ENCODE measurements around the gene SERPINA9.
"Not testable (repeated sequence)": the region's sequence is repeated elsewhere in the genome, so short reads cannot be mapped to it uniquely, and the experiment has no call there.

The SERPINA9 gene

GRCh38 chr14:94485944-94486841 lies 10.2 kb upstream of the SERPINA9 start:
- WGBS (ENCODE audit: extremely low coverage, insufficient coverage, low lambda C conversion rate) = no CpG with 5 or more reads among the region's 26 CpGs
- H3K4ac ChIP-seq (ENCODE audit: low read depth, low read length) = no peak overlapping the region
- no peaks in the 10 kb centered on the region for H3K79me2 ChIP-seq (ENCODE audit: control insufficient read depth, insufficient read depth, low read length)
- no peaks in the 10 kb centered on the region for H3K79me1 ChIP-seq (ENCODE audit: low read length)
- H3K9ac ChIP-seq (ENCODE audit: low read length) = peak overlapping the region; percentile 78
- no peak overlapping the region for H3K18ac ChIP-seq (ENCODE audit: low read length)
- H3K27ac ChIP-seq (ENCODE audit: low read depth, low read length) = no peak overlapping the region
- no peak overlapping the region for H2BK120ac ChIP-seq (ENCODE audit: low read depth, low read length)
- H4K5ac ChIP-seq (ENCODE audit: low read length) = no peak overlapping the region
- peak overlapping the region; percentile 97 for H3K4me2 ChIP-seq (ENCODE audit: low read length)
- H2BK5ac ChIP-seq (ENCODE audit: low read length) = no peak overlapping the region
- no peaks in the 10 kb centered on the region for H3K36me3 ChIP-seq (ENCODE audit: control insufficient read depth, insufficient read depth, low read length)
- H3K27me3 ChIP-seq (ENCODE audit: insufficient read depth, low read length, poor library complexity) = no peaks in the 10 kb centered on the region
- no peak overlapping the region for H2AK5ac ChIP-seq (ENCODE audit: low read length)
- H3K56ac ChIP-seq (ENCODE audit: low read length) = peak overlapping the region; percentile 90
- peak overlapping the region; percentile 46 for H3K4me3 ChIP-seq (ENCODE audit: low read length)
- peak; percentile 96 for DNase-seq
- peaks cover 2% of the 10 kb centered on the region for H3K4me1 ChIP-seq (ENCODE audit: control insufficient read depth, low read depth, low read length)
- H4K8ac ChIP-seq (ENCODE audit: low read depth, low read length) = no peak overlapping the region
- H2BK15ac ChIP-seq (replicated peaks; ENCODE audit: low read depth) = no peak overlapping the region
- H3K23ac ChIP-seq (ENCODE audit: low read length) = no peak overlapping the region

- Histone ChIP-seq H3K4ac (ENCODE audit: low read depth, low read length) (no peak overlapping the region), H2BK5ac (ENCODE audit: low read length) (no peak overlapping the region), H3K56ac (ENCODE audit: low read length) (no peak overlapping the region), H3K4me2 (ENCODE audit: low read length) (no peak overlapping the region), H2AK5ac (ENCODE audit: low read length) (no peak overlapping the region), H3K4me1 (ENCODE audit: control insufficient read depth, low read depth, low read length) (peaks cover 2% of the 10 kb centered on the region), H3K27ac (ENCODE audit: low read depth, low read length) (no peak overlapping the region), H3K18ac (ENCODE audit: low read length) (no peak overlapping the region), H2BK120ac (ENCODE audit: low read depth, low read length) (no peak overlapping the region), H4K5ac (ENCODE audit: low read length) (no peak overlapping the region), H4K8ac (ENCODE audit: low read depth, low read length) (no peak overlapping the region), H3K79me2 (ENCODE audit: control insufficient read depth, insufficient read depth, low read length) (no peaks in the 10 kb centered on the region), H2BK15ac (replicated peaks; ENCODE audit: low read depth) (no peak overlapping the region), H3K79me1 (ENCODE audit: low read length) (no peaks in the 10 kb centered on the region), H3K23ac (ENCODE audit: low read length) (no peak overlapping the region), H3K4me3 (ENCODE audit: low read length) (no peak overlapping the region), H3K36me3 (ENCODE audit: control insufficient read depth, insufficient read depth, low read length) (no peaks in the 10 kb centered on the region), H3K27me3 (ENCODE audit: insufficient read depth, low read length, poor library complexity) (no peaks in the 10 kb centered on the region), H3K9ac (ENCODE audit: low read length) (no peak overlapping the region)
- WGBS (ENCODE audit: extremely low coverage, insufficient coverage, low lambda C conversion rate) = no CpG with 5 or more reads among the region's 5 CpGs
- DNase-seq = no peak
These were observed 8.5 kb upstream of the SERPINA9 start for GRCh38 chr14:94484481-94484880.

- no peak overlapping the region for H2BK5ac ChIP-seq (ENCODE audit: low read length)
- H2BK120ac ChIP-seq (ENCODE audit: low read depth, low read length) = no peak overlapping the region
- no peak overlapping the region for H3K56ac ChIP-seq (ENCODE audit: low read length)
- no peak overlapping the region for H3K4ac ChIP-seq (ENCODE audit: low read depth, low read length)
- no peak overlapping the region for H3K27ac ChIP-seq (ENCODE audit: low read depth, low read length)
- peaks cover 2% of the 10 kb centered on the region for H3K4me1 ChIP-seq (ENCODE audit: control insufficient read depth, low read depth, low read length)
- H3K18ac ChIP-seq (ENCODE audit: low read length) = no peak overlapping the region
- DNase-seq = no peak
- no peaks in the 10 kb centered on the region for H3K27me3 ChIP-seq (ENCODE audit: insufficient read depth, low read length, poor library complexity)
- no peaks in the 10 kb centered on the region for H3K36me3 ChIP-seq (ENCODE audit: control insufficient read depth, insufficient read depth, low read length)
- no peak overlapping the region for H3K23ac ChIP-seq (ENCODE audit: low read length)
- H3K9ac ChIP-seq (ENCODE audit: low read length) = no peak overlapping the region
- WGBS (ENCODE audit: extremely low coverage, insufficient coverage, low lambda C conversion rate) = no CpG with 5 or more reads among the region's 7 CpGs
- no peak overlapping the region for H4K5ac ChIP-seq (ENCODE audit: low read length)
- H3K79me1 ChIP-seq (ENCODE audit: low read length) = no peaks in the 10 kb centered on the region
- no peak overlapping the region for H2AK5ac ChIP-seq (ENCODE audit: low read length)
- no peak overlapping the region for H3K4me3 ChIP-seq (ENCODE audit: low read length)
- no peaks in the 10 kb centered on the region for H3K79me2 ChIP-seq (ENCODE audit: control insufficient read depth, insufficient read depth, low read length)
- no peak overlapping the region for H4K8ac ChIP-seq (ENCODE audit: low read depth, low read length)
- no peak overlapping the region for H2BK15ac ChIP-seq (replicated peaks; ENCODE audit: low read depth)
- H3K4me2 ChIP-seq (ENCODE audit: low read length) = no peak overlapping the region
These were observed 7.8 kb upstream of the SERPINA9 start for GRCh38 chr14:94483729-94484275.

- H3K4ac ChIP-seq (ENCODE audit: low read depth, low read length) = no peak overlapping the region
These were observed 7.1 kb upstream of the SERPINA9 start for GRCh38 chr14:94483071-94483451.

GRCh38 chr14:94482132-94483070 lies 6.4 kb upstream of the SERPINA9 start:
- H3K23ac ChIP-seq (ENCODE audit: low read length); DNase-seq; H3K79me2 ChIP-seq (ENCODE audit: control insufficient read depth, insufficient read depth, low read length); H3K79me1 ChIP-seq (ENCODE audit: low read length); H2BK120ac ChIP-seq (ENCODE audit: low read depth, low read length); H3K4me1 ChIP-seq (ENCODE audit: control insufficient read depth, low read depth, low read length); H3K27ac ChIP-seq (ENCODE audit: low read depth, low read length); H2BK5ac ChIP-seq (ENCODE audit: low read length); H2AK5ac ChIP-seq (ENCODE audit: low read length); H3K4ac ChIP-seq (ENCODE audit: low read depth, low read length); H3K36me3 ChIP-seq (ENCODE audit: control insufficient read depth, insufficient read depth, low read length); H3K18ac ChIP-seq (ENCODE audit: low read length); H3K4me3 ChIP-seq (ENCODE audit: low read length); H3K4me2 ChIP-seq (ENCODE audit: low read length); H3K27me3 ChIP-seq (ENCODE audit: insufficient read depth, low read length, poor library complexity); H2BK15ac ChIP-seq (replicated peaks; ENCODE audit: low read depth); H4K5ac ChIP-seq (ENCODE audit: low read length); H4K8ac ChIP-seq (ENCODE audit: low read depth, low read length); H3K9ac ChIP-seq (ENCODE audit: low read length); H3K56ac ChIP-seq (ENCODE audit: low read length): not testable (repeated sequence)
- no CpG with 5 or more reads among the region's 10 CpGs for WGBS (ENCODE audit: extremely low coverage, insufficient coverage, low lambda C conversion rate)

More at GRCh38 chr14:94483071-94483451, 7.1 kb upstream of the SERPINA9 start:
- Histone ChIP-seq H2BK15ac (replicated peaks; ENCODE audit: low read depth) (no peak overlapping the region), H4K8ac (ENCODE audit: low read depth, low read length) (no peak overlapping the region), H3K56ac (ENCODE audit: low read length) (no peak overlapping the region), H3K27ac (ENCODE audit: low read depth, low read length) (no peak overlapping the region), H2BK120ac (ENCODE audit: low read depth, low read length) (no peak overlapping the region), H3K9ac (ENCODE audit: low read length) (no peak overlapping the region), H3K4me1 (ENCODE audit: control insufficient read depth, low read depth, low read length) (peaks cover 2% of the 10 kb centered on the region), H3K79me1 (ENCODE audit: low read length) (no peaks in the 10 kb centered on the region), H2AK5ac (ENCODE audit: low read length) (no peak overlapping the region), H4K5ac (ENCODE audit: low read length) (no peak overlapping the region), H3K36me3 (ENCODE audit: control insufficient read depth, insufficient read depth, low read length) (no peaks in the 10 kb centered on the region), H3K27me3 (ENCODE audit: insufficient read depth, low read length, poor library complexity) (no peaks in the 10 kb centered on the region), H3K4me2 (ENCODE audit: low read length) (no peak overlapping the region), H3K23ac (ENCODE audit: low read length) (no peak overlapping the region), H3K79me2 (ENCODE audit: control insufficient read depth, insufficient read depth, low read length) (no peaks in the 10 kb centered on the region), H3K18ac (ENCODE audit: low read length) (no peak overlapping the region), H2BK5ac (ENCODE audit: low read length) (no peak overlapping the region), H3K4me3 (ENCODE audit: low read length) (no peak overlapping the region)
- no peak for DNase-seq
- no CpG with 5 or more reads among the region's 10 CpGs for WGBS (ENCODE audit: extremely low coverage, insufficient coverage, low lambda C conversion rate)

All from mesendoderm (in vitro differentiated cells).